ENCODE data around the gene KCNA10. TPM values are rescaled to one million over a fixed set of nuclear protein-coding genes. Genes with fewer than 3 reads are reported as not detected.

KCNA10 gene
- total RNA-seq, 1 experiment from 2014 or later: not detected

DNA sequence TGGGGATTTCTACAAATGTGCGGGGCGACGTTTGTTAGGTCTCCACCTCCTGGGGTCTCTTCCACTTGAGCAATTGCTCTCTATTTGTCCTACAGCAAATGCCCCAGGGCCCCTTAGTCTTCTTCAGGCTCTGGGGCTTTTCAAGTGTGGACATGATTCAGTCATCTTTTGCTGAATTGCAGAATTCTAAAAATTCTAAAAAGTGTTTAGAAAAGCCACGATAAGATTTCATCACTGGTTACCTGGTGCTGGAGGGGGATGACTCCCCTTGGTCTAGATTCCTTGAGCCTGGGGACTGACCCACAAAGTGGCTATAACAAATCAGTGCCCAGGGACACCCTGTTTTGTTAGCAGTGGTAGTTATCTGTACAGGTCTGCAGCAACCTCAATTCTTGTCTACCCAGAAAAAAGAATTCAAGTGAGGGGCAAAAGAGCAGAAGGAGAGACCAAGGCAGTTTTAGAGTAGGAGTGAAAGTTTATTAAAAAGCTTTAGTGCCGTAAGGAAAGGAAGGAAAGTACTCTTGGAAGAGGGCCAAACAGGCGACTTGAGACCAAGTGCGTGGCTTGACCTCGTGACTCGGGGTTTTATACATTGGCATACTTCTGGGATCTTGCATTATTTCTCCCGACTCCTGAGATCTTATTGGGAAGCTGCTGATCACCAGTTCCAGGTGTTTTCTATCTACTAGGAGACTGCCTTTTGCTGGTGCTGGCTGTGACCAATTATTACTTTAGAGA is 42.8 kb downstream of the KCNA10 start:
- H3K36me3 ChIP-seq (ENCODE audit: control insufficient read depth in 1 of 2, insufficient read depth in 2 of 2, low read length in 2 of 2): no peaks in the 10 kb centered on the region
- no peaks in the 10 kb centered on the region for H3K27me3 ChIP-seq (ENCODE audit: insufficient read depth, low read length)
- no peaks in the 10 kb centered on the region for H3K79me2 ChIP-seq (ENCODE audit: insufficient read depth, low read length)
- H3K9ac ChIP-seq (ENCODE audit: low read length): peak overlapping the region; percentile 57; the same call in 1 of the 2 replicates
- ChIA-PET POLR2A (no interaction called here), RAD21 (ENCODE audit: low non-redundant PET in 1 of 2, low total read pairs in 2 of 2, uncharacterized antibody in 2 of 2, unreplicated experiment in 2 of 2) (interaction anchor here in 1 of 2 experiments (2.4 kb wide), 1 partner anchor 19 kb away, joined by 11 read pairs; no protein-coding TSS in a partner anchor), CTCF (interaction anchor here (0.6 to 21.6 kb wide), 5 partner anchors 16 to 1970 kb away, joined by 3 to 203 read pairs (median 7); no protein-coding TSS in a partner anchor)
- peak overlapping the region; percentile 72; the same call in 1 of the 2 replicates for H3K27ac ChIP-seq (ENCODE audit: low read depth, low read length)
- no peaks in the 10 kb centered on the region for H3K9me2 ChIP-seq (ENCODE audit: insufficient read depth)
- intact Hi-C loops (cut with micrococcal nuclease): loop anchor here (5.0 kb wide), 1 partner anchor 141 kb away; no protein-coding TSS in a partner anchor
- no peaks in the 10 kb centered on the region for H3K9me3 ChIP-seq (ENCODE audit: control insufficient read depth in 1 of 2, insufficient read depth in 1 of 2, low read depth in 1 of 2, low read length in 2 of 2)
- BruUV-seq (replicated peaks): no TSS peak
- H4K20me1 ChIP-seq (ENCODE audit: insufficient read depth): no peaks in the 10 kb centered on the region
- H3K4me1 ChIP-seq (ENCODE audit: control insufficient read depth in 1 of 2, insufficient read depth in 2 of 2, low read length in 2 of 2): peaks cover 23 to 44% of the 10 kb centered on the region in 2 experiments
- no peak for ATAC-seq
- DNase-seq (ENCODE audit: low read depth, low spot score): no peak
- H3K4me3 ChIP-seq (replicated peaks in 1 of 2; ENCODE audit: low read depth in 1 of 2, low read length in 2 of 2): no peak overlapping the region; a peak in 1 of 4 replicates
- H2AFZ ChIP-seq (ENCODE audit: low read depth, low read length, poor library complexity, severe bottlenecking): peak overlapping the region; percentile 66
- TF ChIP-seq CEBPB (IDR thresholded peaks at IDR 0.05; ENCODE audit: low read depth): no peak
- TF ChIP-seq SP1 (IDR thresholded peaks at IDR 0.05; ENCODE audit: low read depth): no peak
- no peak for TF ChIP-seq SRF (IDR thresholded peaks at IDR 0.05; ENCODE audit: low read depth)
- TF ChIP-seq ZNF274 (IDR thresholded peaks at IDR 0.05; ENCODE audit: low read depth, low read length): no peak
- no peak for TF ChIP-seq FOSL1 (IDR thresholded peaks at IDR 0.05; ENCODE audit: low read depth)
- H3K4me2 ChIP-seq (ENCODE audit: low read length): peak overlapping the region; percentile 71

GRCh38 chr1:110475362-110476027 is 43.5 kb downstream of the KCNA10 start:
- Histone ChIP-seq H3K4me2 (ENCODE audit: low read length) (peak overlapping the region; percentile 71), H3K36me3 (ENCODE audit: control insufficient read depth in 1 of 2, insufficient read depth in 2 of 2, low read length in 2 of 2) (no peaks in the 10 kb centered on the region), H3K4me3 (replicated peaks in 1 of 2; ENCODE audit: low read depth in 1 of 2, low read length in 2 of 2) (no peak overlapping the region), H3K79me2 (ENCODE audit: insufficient read depth, low read length) (no peaks in the 10 kb centered on the region), H2AFZ (ENCODE audit: low read depth, low read length, poor library complexity, severe bottlenecking) (no peak overlapping the region), H3K4me1 (ENCODE audit: control insufficient read depth in 1 of 2, insufficient read depth in 2 of 2, low read length in 2 of 2) (peaks cover 23 to 47% of the 10 kb centered on the region in 2 experiments), H4K20me1 (ENCODE audit: insufficient read depth) (no peaks in the 10 kb centered on the region), H3K27ac (ENCODE audit: low read depth, low read length) (no peak overlapping the region), H3K27me3 (ENCODE audit: insufficient read depth, low read length) (no peaks in the 10 kb centered on the region), H3K9ac (ENCODE audit: low read length) (no peak overlapping the region), H3K9me3 (ENCODE audit: control insufficient read depth in 1 of 2, insufficient read depth in 1 of 2, low read depth in 1 of 2, low read length in 2 of 2) (no peaks in the 10 kb centered on the region), H3K9me2 (ENCODE audit: insufficient read depth) (no peaks in the 10 kb centered on the region)
- intact Hi-C loops (cut with micrococcal nuclease): loop anchor here (5.0 kb wide), 1 partner anchor 142 kb away; no protein-coding TSS in a partner anchor
- TF ChIP-seq POLR2A (IDR thresholded peaks at IDR 0.05; ENCODE audit: borderline replicate concordance, extremely low read depth, insufficient read depth, insufficient read length) (no peak), CBX3 (IDR thresholded peaks at IDR 0.05; ENCODE audit: low read depth) (no peak), POLR2AphosphoS5 (IDR thresholded peaks at IDR 0.05; ENCODE audit: low read depth, low read length) (no peak), ZFX (IDR thresholded peaks at IDR 0.05) (peak; percentile 9; the same call in 1 of the 2 replicates)
- TF ChIP-seq, protein P1, sequence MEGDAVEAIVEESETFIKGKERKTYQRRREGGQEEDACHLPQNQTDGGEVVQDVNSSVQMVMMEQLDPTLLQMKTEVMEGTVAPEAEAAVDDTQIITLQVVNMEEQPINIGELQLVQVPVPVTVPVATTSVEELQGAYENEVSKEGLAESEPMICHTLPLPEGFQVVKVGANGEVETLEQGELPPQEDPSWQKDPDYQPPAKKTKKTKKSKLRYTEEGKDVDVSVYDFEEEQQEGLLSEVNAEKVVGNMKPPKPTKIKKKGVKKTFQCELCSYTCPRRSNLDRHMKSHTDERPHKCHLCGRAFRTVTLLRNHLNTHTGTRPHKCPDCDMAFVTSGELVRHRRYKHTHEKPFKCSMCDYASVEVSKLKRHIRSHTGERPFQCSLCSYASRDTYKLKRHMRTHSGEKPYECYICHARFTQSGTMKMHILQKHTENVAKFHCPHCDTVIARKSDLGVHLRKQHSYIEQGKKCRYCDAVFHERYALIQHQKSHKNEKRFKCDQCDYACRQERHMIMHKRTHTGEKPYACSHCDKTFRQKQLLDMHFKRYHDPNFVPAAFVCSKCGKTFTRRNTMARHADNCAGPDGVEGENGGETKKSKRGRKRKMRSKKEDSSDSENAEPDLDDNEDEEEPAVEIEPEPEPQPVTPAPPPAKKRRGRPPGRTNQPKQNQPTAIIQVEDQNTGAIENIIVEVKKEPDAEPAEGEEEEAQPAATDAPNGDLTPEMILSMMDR (IDR thresholded peaks at IDR 0.05 in 2 of 3, conservative IDR thresholded peaks at IDR 0.05 in 1 of 3; ENCODE audit: borderline replicate concordance in 1 of 3, insufficient read depth in 1 of 3, low read depth in 2 of 3, low read length in 2 of 3): peak in 2 of 3 experiments; percentile 40 to 43; a peak in 4 of 6 replicates
- ATAC-seq: peak; percentile 58
- CTCF ChIA-PET: interaction anchor here (1.0 to 21.6 kb wide), 2 partner anchors 15 to 20 kb away, joined by 5 to 203 read pairs; no protein-coding TSS in a partner anchor
- POLR2A ChIA-PET: no interaction called here
- RAD21 ChIA-PET (ENCODE audit: low non-redundant PET in 1 of 2, low total read pairs in 2 of 2, uncharacterized antibody in 2 of 2, unreplicated experiment in 2 of 2): no interaction called here
- peak; percentile 32 for DNase-seq (ENCODE audit: low read depth, low spot score)
- no TSS peak for BruUV-seq (replicated peaks)
